ENCODE measurements around the gene TNIK.

TNIK gene

GRCh38 chr3:171356251-171356650 is 104.0 kb downstream of the TNIK start:
- no peak for DNase-seq

- no peak for DNase-seq
Observed at GRCh38 chr3:171354706-171355582, 105.3 kb downstream of the TNIK start.

- DNase-seq, result no peak
Observed at GRCh38 chr3:171354049-171354705, 106.0 kb downstream of the TNIK start.

GRCh38 chr3:171353423-171353822 is 106.8 kb downstream of the TNIK start:
- no peak for DNase-seq

- no peak for DNase-seq
Observed at GRCh38 chr3:171352387-171352935, 107.7 kb downstream of the TNIK start.

GRCh38 chr3:171351676-171352075 is 108.5 kb downstream of the TNIK start:
- DNase-seq, result no peak

GRCh38 chr3:171350364-171350763 is 109.8 kb downstream of the TNIK start:
- no peak for DNase-seq

- DNase-seq, result no peak
Observed at GRCh38 chr3:171349392-171349791, 110.8 kb downstream of the TNIK start.

- no peak for DNase-seq
Observed at GRCh38 chr3:171348121-171348520, 112.1 kb downstream of the TNIK start.

- no peak for DNase-seq
Observed at GRCh38 chr3:171347301-171348039, 112.7 kb downstream of the TNIK start.

- DNase-seq, result no peak
Observed at GRCh38 chr3:171346582-171347300, 113.5 kb downstream of the TNIK start.

- DNase-seq, result no peak
Observed at GRCh38 chr3:171346019-171346418, 114.2 kb downstream of the TNIK start.

GRCh38 chr3:171345107-171345843 is 114.9 kb downstream of the TNIK start:
- DNase-seq, result no peak

- no peak for DNase-seq
Observed at GRCh38 chr3:171343693-171344092, 116.5 kb downstream of the TNIK start.

- no peak for DNase-seq
Observed at GRCh38 chr3:171342783-171343420, 117.3 kb downstream of the TNIK start.

- no peak for DNase-seq
Observed at GRCh38 chr3:171342200-171342599, 118.0 kb downstream of the TNIK start.

- no peak for DNase-seq
Observed at GRCh38 chr3:171340434-171340833, 119.8 kb downstream of the TNIK start.

GRCh38 chr3:171339598-171339997 is 120.6 kb downstream of the TNIK start:
- no peak for DNase-seq

- no peak for DNase-seq
Observed at GRCh38 chr3:171336406-171336805, 123.8 kb downstream of the TNIK start.

GRCh38 chr3:171335559-171335958 is 124.6 kb downstream of the TNIK start:
- no peak for DNase-seq

- no peak for DNase-seq
Observed at GRCh38 chr3:171334465-171334811, 125.8 kb downstream of the TNIK start.

Measured in NCI-H748 treated with DMSO at 0.1 percent for 48 hours (cell line).